Activated CD4-positive, alpha-beta T cell treated with anti-CD3 and anti-CD28 coated beads, Interleukin-10, Interleukin-2, amounts not matched to agents 100 ng/mL and 50 ng/mL, durations not matched to agents 16 hours and 8 hours (primary cell): ENCODE results near the gene LASP1.
"Not testable (repeated sequence)": the region's sequence is repeated elsewhere in the genome, so short reads cannot be mapped to it uniquely, and the experiment has no call there.

Source experiments
- DNase-seq: peaks from one replicate; pipeline ENCODE4 v3.0.0-alpha.2; 2020

The LASP1 gene

DNA sequence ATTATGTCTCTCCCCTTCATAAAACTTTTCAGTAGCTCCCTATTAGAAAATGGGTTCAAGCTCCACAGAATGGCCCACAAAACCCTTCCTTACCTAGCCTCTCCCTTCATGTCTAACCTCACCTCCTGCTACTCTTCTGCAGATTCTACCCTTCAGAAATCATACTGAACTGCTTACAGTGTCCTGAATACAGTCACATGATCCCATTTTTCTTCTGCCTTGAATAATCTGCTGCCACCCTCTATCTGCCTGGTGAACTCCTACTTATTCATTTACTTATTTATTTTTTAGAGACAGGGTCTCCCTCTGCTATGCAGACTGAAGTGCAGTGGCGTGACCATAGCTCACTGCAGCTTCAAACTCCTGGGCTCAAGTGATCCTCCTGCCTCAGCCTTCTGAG lies 70.5 kb downstream of the LASP1 start:
- no peak for DNase-seq

DNA sequence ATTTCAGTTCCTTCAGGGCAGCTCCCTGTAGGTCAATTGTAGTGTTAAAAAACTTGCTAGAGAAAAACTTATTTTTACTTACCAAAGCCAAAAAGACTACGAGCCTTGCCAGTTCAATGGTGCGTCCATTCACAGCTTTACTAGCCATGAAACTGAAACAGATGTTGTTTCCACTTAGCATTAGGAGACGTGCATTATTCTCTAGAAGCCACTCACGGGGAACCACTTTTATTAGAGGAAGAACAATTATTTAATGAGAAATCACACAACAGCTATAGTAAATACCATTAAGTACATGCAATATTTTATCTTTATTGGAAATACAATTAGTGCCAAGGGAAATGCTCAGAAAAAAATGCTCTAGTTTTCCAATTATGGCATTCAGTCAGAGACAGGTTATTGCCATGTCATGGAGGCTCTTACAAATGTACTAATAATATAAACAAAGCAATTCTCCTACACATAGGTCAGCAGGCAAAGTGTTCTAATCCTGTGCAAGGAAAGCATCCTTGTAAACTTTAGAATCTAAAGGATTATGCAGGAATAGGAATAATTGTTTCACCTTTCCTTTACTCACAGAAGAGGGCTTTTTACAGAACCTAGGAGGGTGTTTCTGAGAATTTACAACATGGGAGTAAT lies 73.0 kb downstream of the LASP1 start:
- no peak for DNase-seq

DNA sequence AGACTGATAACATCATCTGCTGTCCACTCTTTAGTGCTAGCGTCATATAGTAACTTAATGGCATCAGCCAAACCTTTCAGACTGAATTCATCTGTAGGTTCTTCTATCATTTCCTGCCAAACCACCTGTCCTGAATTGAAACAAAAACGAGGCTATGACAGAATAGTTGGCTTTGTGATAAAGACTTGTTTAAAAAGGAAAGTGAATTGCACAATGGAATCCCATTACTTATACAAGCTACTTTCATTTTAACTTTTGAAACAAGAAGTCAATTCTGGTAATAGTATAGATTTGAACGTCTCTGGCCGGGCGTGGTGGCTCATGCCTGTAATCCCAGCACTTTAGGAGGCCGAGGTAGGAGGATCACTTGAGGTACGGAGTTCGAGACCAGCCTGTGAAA lies 73.7 kb downstream of the LASP1 start:
- peak; percentile 62 for DNase-seq

DNA sequence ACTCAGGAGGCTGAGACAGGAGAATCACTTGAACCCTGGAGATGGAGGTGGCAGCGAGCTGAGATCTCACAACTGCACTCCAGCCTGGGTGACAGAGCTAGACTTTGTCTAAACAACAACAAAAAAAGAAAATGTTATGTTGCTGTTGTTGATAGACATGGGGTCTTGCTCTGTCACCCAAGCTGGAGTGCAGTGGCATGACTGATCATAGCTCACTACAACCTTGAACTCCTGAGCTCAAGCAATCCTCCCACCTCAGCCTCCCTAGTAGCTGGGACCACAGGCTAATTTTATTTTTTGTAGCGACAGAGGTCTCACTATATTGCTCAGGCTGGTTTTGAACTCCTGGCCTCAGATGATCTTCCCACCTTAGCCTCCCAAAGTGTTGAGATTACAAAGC lies 77.3 kb downstream of the LASP1 start:
- no peak for DNase-seq

DNA sequence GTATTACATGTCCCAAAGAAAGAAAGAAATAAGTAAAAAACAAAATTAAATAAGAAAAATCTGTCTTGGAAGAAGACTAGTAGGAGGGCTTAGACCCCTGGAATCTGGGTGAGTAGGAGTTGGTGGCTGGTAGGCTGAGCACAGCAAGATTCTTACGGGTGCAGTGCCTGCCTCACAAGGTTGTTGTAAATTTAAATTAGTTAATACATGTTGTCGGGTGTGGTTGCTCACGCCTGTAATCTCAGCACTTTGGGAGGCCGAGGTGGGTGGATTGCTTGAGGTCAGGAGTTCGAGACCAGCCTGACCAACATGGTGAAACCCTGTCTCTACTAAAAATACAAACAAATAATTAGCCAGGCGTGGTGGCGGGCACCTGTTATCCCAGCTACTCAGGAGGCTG lies 83.9 kb downstream of the LASP1 start:
- not testable (repeated sequence) for DNase-seq

DNA sequence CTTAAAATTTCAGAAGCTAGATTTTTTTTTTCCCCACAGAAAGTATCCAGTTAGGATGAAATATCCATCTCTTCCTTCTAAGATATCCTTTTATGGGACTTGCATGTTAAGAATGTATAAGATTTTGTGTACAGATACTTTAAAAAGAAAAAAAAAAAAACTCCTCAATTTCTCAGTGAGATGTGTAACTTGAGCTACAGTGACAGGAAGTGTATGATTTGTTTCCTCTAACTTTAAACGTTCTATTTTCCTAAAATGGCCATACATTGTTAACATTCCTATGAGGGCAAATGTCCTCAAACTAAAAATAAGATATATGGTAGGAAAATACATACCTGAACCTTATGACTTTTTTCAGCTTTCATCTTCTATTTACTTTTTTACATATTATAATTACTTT lies 88.5 kb downstream of the LASP1 start:
- DNase-seq, result no peak

DNA sequence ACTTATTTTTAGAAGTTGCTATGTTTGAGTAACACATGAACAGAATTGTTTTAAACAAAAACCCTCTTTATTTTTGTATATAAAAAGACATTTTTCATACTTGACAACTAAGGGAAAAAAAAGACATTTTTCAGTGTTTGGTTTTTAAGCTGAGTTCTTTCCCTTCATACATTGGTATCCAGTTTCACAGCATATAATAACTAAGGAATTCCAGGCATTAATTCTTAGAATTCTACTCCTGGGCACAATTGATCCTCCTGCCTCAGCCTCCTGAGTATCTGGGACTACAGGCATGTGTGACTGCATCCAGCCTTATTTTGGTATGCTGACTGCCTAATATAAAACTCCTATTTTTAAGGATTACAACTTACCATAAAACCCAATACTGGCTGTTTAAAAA lies 88.9 kb downstream of the LASP1 start:
- DNase-seq, result no peak

DNA sequence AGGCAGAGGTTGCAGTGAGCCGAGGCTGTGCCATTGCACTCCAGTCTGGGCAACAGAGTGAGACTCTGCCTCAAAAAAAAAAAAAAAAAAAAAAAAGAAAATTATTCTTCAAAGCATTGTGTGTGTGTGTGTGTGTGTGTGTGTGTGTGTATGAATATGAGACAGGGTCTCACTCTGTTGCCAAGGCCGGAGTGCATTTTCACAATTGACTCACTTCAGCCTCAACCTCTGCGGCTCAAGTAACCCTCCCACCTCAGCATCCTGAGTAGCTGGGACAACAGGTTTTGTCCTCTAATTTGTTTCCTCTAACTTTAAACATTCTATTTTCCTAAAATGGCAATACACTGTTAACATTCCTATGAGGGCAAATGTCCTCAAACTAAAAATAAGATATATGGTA lies 89.7 kb downstream of the LASP1 start:
- no peak for DNase-seq

DNA sequence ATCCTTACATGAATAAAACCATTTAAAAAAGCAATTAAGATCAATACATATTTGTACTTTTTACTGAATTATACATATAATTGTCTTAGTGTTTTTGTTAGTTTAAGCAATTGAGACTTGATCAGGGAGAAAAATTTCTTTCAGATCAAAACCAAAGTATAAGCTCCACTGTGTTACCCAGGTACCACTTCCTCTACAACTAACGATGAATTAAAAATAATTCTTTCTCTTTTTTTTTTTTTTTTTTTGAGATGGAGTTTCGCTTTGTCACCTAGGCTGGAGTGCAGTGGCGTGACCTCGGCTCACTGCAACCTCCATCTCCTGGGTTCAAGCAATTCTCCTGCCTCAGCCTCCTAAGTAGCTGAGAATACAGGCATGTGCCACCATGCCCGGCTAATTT lies 90.5 kb downstream of the LASP1 start:
- no peak for DNase-seq

DNA sequence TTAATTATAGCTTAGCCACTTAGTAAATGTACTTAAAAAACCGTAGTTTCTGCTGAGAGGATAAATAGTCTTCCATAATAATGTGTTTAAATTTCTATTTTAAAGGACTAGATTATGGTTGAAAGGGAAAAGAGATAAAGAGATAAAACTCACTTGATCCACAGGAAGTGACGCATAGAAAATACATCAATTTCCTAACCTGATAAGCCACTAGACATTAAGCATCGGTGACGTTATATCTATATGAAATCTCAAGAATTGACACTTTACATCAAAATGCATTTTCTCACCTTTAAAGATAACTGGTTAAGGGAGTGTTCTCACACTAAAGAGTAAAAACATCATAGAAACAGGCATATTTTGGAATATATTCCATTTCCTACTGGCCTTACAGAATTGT lies 91.6 kb downstream of the LASP1 start:
- DNase-seq, result no peak

DNA sequence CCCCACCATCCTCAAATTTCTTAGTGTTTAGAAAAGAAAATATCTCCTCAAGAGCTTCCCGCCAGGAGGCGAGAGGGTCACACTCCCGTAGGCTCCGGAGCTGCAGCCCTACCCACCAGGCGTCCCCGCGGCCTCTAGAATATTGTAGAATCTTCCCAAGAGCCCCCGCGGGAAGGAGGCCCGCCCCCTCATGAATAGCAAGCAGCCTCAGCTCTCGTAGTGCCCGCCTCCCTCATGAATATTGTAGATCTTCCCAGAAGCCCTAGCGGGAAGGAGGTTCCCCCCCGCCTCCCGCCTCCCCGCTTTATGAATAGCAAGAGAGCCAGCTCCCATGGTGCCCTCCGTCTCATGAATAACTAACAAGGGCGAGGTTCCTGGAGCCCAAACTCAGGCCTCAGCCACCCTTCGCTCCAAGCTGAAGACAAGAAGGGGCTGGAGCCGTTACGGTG lies 97.5 kb downstream of the LASP1 start, which contains the start of gene FBXO47:
Gene FBXO47 (minus strand): TSS at position 114 of the 449 bp plus-strand sequence. CDS start 4,378 bp downstream, outside the sequence.
- DNase-seq, result peak; percentile 83

DNA sequence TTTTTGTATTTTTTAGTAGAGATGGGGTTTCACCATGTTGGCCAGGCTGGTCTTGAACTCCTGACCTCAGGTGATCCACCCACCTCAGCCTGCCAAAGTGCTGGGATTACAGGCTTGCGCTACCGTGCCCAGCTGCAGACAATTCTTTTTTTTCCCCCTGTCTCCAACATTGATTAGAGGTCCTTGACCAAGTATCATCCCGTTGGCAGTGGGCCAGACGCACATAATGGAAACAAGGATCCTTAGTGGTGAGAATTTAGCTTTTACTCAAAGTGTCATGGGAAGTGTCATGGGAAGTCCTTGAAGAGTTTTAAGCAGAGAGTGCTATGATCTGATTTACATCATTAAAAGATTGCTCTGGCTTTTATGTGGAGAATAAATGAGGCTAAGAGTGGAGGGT lies 99.4 kb downstream of the LASP1 start:
- no peak for DNase-seq

DNA sequence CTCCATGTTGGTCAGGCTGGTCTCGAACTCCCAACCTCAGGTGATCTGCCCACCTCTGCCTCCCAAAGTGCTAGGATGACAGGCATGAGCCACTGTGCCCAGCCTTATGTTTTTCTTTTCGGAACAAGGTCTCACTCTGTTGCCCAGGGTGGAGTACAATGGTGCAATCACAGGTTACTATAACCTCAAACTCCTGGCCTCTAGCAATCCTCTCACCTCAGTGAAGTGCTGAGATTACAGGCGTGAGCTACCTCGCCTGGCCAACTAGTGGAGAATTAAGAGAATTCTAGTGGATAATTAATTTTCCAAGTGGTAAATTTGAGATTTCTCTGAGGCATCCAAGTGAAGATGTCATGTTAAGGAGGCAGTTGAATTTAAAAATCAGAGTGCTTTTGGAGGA lies 100.3 kb downstream of the LASP1 start:
- no peak for DNase-seq

DNA sequence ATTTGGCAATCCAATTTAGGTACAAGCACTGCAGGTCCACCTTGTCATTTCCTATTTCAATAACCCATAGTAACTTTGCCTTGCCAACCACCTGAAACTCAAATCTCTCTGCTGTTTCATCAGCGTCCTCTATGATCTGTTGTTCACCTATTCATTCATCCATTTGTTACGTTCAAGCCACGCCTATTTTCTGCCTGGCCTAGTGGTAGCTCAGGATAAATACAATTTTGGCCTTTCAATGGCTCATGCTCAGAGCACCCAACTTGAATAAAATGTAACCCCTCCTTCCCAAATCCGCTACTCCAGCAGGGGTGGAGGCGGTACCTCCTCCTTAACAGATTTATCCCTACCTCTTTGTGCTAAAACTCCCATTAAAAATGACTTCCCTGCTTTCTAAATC lies 100.9 kb downstream of the LASP1 start:
- DNase-seq, result no peak
